B cell (primary cell): ENCODE data around the gene MICAL3. TPM values are rescaled to one million over a fixed set of nuclear protein-coding genes. Genes with fewer than 3 reads are reported as not detected.
A peak's percentile ranks its signal among the peaks of the same experiment; 100 is the strongest.

Source experiments
- ATAC-seq: fragments of 200-7000 bp; cut with Tn5 transposase; one replicate; pipeline ENCODE4 v1.10.0; 2021; ENCODE audit warnings: low read depth, mild to moderate bottlenecking, moderate number of reproducible peaks, moderate library complexity
- CTCF ChIA-PET: fragments of 350-600 bp; sonication (Branson Sonifier 250); formaldehyde crosslinking; loops from one replicate; lab custom pipeline; 2021; ENCODE audit warnings: antibody characterized with exemption, inconsistent platforms; lab: Charles Lee
- POLR2A ChIA-PET: fragments of 350-600 bp; sonication (Branson Sonifier 250); formaldehyde crosslinking; loops from one replicate; lab custom pipeline; 2021; ENCODE audit warnings: antibody characterized with exemption; lab: Charles Lee
- DNase-seq: peaks from one replicate; pipeline ENCODE4 v3.0.0; 2013
- H2AFZ ChIP-seq: 2 replicates; pipeline ENCODE4 v1.6.1; 2012; ENCODE audit warnings: mild to moderate bottlenecking, low read depth, low read length; ENCODE audit not compliant: insufficient read depth, poor library complexity, severe bottlenecking
- H3K27ac ChIP-seq, 2 donors: 1 replicate in 1 of 2; 2 replicates in 1 of 2; pipeline ENCODE4 v1.5.1; 2012 to 2013; ENCODE audit warnings: low read length in 2 of 2, mild to moderate bottlenecking in 2 of 2, moderate library complexity in 1 of 2
- H3K27me3 ChIP-seq, 4 experiments: fragments of 200-600 bp in 1 of 4; sonication (generic) in 1 of 4; replicated peaks in 1 of 4; 1 replicate in 2 of 4; 2 replicates in 2 of 4; pipeline versions ENCODE4 v1.6.1 to v1.7.0; 2013 to 2016; ENCODE audit warnings: low read length in 3 of 4, mild to moderate bottlenecking in 2 of 4, mixed read lengths in 1 of 4, moderate library complexity in 1 of 4; ENCODE audit not compliant: insufficient read depth in 4 of 4, control insufficient read depth in 3 of 4; ENCODE audit errors: control extremely low read depth in 1 of 4
- H3K36me3 ChIP-seq, 2 experiments: replicated peaks in 1 of 2; 1 replicate in 1 of 2; 2 replicates in 1 of 2; pipeline versions ENCODE4 v1.6.1 to v1.7.1; 2013; ENCODE audit warnings: low read length in 1 of 2; ENCODE audit not compliant: insufficient read depth in 2 of 2, control insufficient read depth in 1 of 2; ENCODE audit errors: control extremely low read depth in 1 of 2, extremely low read depth in 1 of 2
- H3K4me1 ChIP-seq, 2 donors: fragments of 200-600 bp in 1 of 2; sonication (generic) in 1 of 2; 1 replicate in 1 of 2; 2 replicates in 1 of 2; pipeline versions ENCODE4 v1.5.1 to v1.6.1; 2013 to 2017; ENCODE audit warnings: low read length in 2 of 2; ENCODE audit not compliant: control insufficient read depth in 2 of 2, insufficient read depth in 2 of 2
- H3K4me2 ChIP-seq: replicated peaks from 2 replicates; pipeline ENCODE3; 2012; ENCODE audit warnings: mild to moderate bottlenecking, low read depth, low read length; ENCODE audit not compliant: poor library complexity, severe bottlenecking
- H3K4me3 ChIP-seq, 5 experiments: fragments of 200-600 bp in 1 of 5; sonication (generic) in 1 of 5; 1 replicate in 3 of 5; 2 replicates in 2 of 5; pipeline versions ENCODE4 v1.5.1 to v1.7.0; 2011 to 2016; ENCODE audit warnings: low read length in 4 of 5, mild to moderate bottlenecking in 4 of 5, low read depth in 2 of 5, control low read depth in 1 of 5, moderate library complexity in 1 of 5; ENCODE audit not compliant: insufficient read depth in 1 of 5; ENCODE audit errors: control extremely low read depth in 1 of 5, extremely low read depth in 1 of 5
- H3K79me2 ChIP-seq: fragments of 200-600 bp; sonication (generic); one replicate; pipeline ENCODE4 v1.6.0; 2016; ENCODE audit warnings: low read length; ENCODE audit not compliant: control insufficient read depth, insufficient read depth
- H3K9ac ChIP-seq: fragments of 200-600 bp; sonication (generic); 2 replicates; pipeline ENCODE4 v1.6.1; 2017; ENCODE audit warnings: mild to moderate bottlenecking, low read length, moderate library complexity
- H3K9me3 ChIP-seq, 3 donors: one replicate each; pipeline versions ENCODE4 v1.6.1 to v1.7.1; 2013; ENCODE audit warnings: low read length in 2 of 3; ENCODE audit not compliant: control insufficient read depth in 2 of 3, insufficient read depth in 1 of 3; ENCODE audit errors: control extremely low read depth in 1 of 3
- H4K20me1 ChIP-seq: 2 replicates; pipeline ENCODE4 v1.6.0; 2012; ENCODE audit warnings: mild to moderate bottlenecking, low read length; ENCODE audit not compliant: insufficient read depth, control insufficient read depth, poor library complexity, severe bottlenecking
- H3K27ac Mint-ChIP-seq: one replicate; pipeline ENCODE4 v1.8.0; 2021; ENCODE audit warnings: mixed read lengths
- H3K27me3 Mint-ChIP-seq: one replicate; pipeline ENCODE4 v1.8.0; 2021; ENCODE audit warnings: mixed read lengths
- H3K4me1 Mint-ChIP-seq: one replicate; pipeline ENCODE4 v1.8.0; 2021; ENCODE audit warnings: mixed read lengths
- H3K4me3 Mint-ChIP-seq: one replicate; pipeline ENCODE4 v1.8.0; 2021; ENCODE audit warnings: mixed read lengths
- H3K9me3 Mint-ChIP-seq: one replicate; pipeline ENCODE4 v1.8.0; 2022; ENCODE audit warnings: mixed read lengths; ENCODE audit not compliant: insufficient read depth
- EZH2 ChIP-seq: IDR thresholded peaks from 2 replicates; pipeline ENCODE4 v1.6.1; 2012; ENCODE audit warnings: borderline replicate concordance, low read depth, mild to moderate bottlenecking, moderate library complexity, low read length; ENCODE audit not compliant: insufficient read depth, poor library complexity, severe bottlenecking
- WGBS: methylation state at CpG from one replicate; pipeline ENCODE4 v1.1.5; 2013; ENCODE audit warnings: missing lambda C conversion rate; ENCODE audit not compliant: insufficient coverage; 5-methylcytosine and 5-hydroxymethylcytosine counted together
- intact Hi-C: fragments of 100-400 bp; cut with micrococcal nuclease; formaldehyde crosslinking; loops from one replicate; pipeline ENCODE4 v1.10.0; 2022
- polyA plus RNA-seq: library from polyadenylated mRNA; depleted of rRNA; stranded (reverse); fragments of >200 nt; gene quantifications from 2 replicates; pipeline ENCODE4 v1.2.3, GENCODE V29; 2012
- total RNA-seq, 2 donors: library from RNA; stranded (reverse); fragments of 120-200 nt in 1 of 2; gene quantifications; 1 replicate in 1 of 2; 2 replicates in 1 of 2; pipeline versions ENCODE4 v1.2.3 to v1.2.4, GENCODE V29; 2013 to 2022
- TF ChIP-seq, protein P1 (sequence below): fragments of 200-600 bp; IDR thresholded peaks from one replicate; pipeline ENCODE4 v1.8.0; 2022; ENCODE audit warnings: antibody characterized with exemption, mild to moderate bottlenecking

The MICAL3 gene
- total and polyA plus RNA-seq, 2 donors (not counting 1 experiment from before 2014, with no cell fraction given), result 50.5 to 253 TPM

GRCh38 chr22:18066181-18066859 lies 42.0 kb upstream of the MICAL3 start:
- CTCF ChIA-PET, result interaction anchor here (1.3 to 3.5 kb wide), 5 partner anchors 9 to 236 kb away, joined by 3 to 38 read pairs (median 7); partner anchors contain the start of gene PEX26
- H3K27me3 ChIP-seq, result no peaks in the 10 kb centered on the region
- H3K4me3 Mint-ChIP-seq, result peak overlapping the region; percentile 79
- peak overlapping the region; percentile 58 to 71 for H3K27ac ChIP-seq
- 8% methylated on average over 8 of the region's 12 CpGs for WGBS
- H4K20me1 ChIP-seq, result no peaks in the 10 kb centered on the region
- peak overlapping the region; percentile 45 for H2AFZ ChIP-seq
- H3K36me3 ChIP-seq, result no peaks in the 10 kb centered on the region
- DNase-seq, result peak; percentile 69
- peak overlapping the region in 3 of 5 experiments; percentile 12 to 28 (median 23) for H3K4me3 ChIP-seq
- TF ChIP-seq, protein P1, sequence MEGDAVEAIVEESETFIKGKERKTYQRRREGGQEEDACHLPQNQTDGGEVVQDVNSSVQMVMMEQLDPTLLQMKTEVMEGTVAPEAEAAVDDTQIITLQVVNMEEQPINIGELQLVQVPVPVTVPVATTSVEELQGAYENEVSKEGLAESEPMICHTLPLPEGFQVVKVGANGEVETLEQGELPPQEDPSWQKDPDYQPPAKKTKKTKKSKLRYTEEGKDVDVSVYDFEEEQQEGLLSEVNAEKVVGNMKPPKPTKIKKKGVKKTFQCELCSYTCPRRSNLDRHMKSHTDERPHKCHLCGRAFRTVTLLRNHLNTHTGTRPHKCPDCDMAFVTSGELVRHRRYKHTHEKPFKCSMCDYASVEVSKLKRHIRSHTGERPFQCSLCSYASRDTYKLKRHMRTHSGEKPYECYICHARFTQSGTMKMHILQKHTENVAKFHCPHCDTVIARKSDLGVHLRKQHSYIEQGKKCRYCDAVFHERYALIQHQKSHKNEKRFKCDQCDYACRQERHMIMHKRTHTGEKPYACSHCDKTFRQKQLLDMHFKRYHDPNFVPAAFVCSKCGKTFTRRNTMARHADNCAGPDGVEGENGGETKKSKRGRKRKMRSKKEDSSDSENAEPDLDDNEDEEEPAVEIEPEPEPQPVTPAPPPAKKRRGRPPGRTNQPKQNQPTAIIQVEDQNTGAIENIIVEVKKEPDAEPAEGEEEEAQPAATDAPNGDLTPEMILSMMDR, result no peak
- no peak for TF ChIP-seq EZH2
- no peaks in the 10 kb centered on the region for H3K27me3 Mint-ChIP-seq
- peaks cover 72% of the 10 kb centered on the region for H3K4me1 Mint-ChIP-seq
- H3K9me3 Mint-ChIP-seq, result no peaks in the 10 kb centered on the region
- peak; percentile 74 for ATAC-seq
- H3K9ac ChIP-seq, result peak overlapping the region; percentile 21
- peaks cover 55 to 65% of the 10 kb centered on the region in 2 donors for H3K4me1 ChIP-seq
- H3K9me3 ChIP-seq, result no peaks in the 10 kb centered on the region
- POLR2A ChIA-PET, result interaction anchor here (0.6 to 2.5 kb wide), 2 partner anchors 9 to 68 kb away, joined by 3 to 13 read pairs; no protein-coding TSS in a partner anchor
- peak overlapping the region; percentile 63 for H3K4me2 ChIP-seq
- no peaks in the 10 kb centered on the region for H3K79me2 ChIP-seq
- intact Hi-C loops, result loop anchor here (1.0 kb wide), 2 partner anchors 9 to 23 kb away; no protein-coding TSS in a partner anchor
- peak overlapping the region; percentile 87 for H3K27ac Mint-ChIP-seq

DNA sequence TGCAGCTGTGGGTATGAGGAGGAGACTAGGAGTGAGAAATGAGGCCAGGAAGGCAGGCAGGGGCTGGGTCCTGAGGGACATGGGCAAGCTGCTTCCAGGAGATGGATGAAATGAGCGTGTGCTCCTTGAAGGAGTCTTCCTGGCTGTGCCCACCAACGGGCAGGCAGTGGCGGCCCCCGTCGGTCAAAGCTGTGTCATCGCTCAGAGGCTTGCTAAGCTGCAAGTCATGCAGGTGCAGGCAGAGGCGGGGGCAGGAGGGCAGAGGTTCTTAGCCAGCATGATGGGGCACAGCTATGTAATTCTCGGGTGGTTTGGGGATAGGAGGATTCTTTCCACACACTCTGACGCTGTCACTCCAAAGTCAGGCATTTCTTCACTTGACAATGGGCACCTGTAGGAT lies 40.9 kb upstream of the MICAL3 start:
- Histone ChIP-seq H3K27me3 (no peaks in the 10 kb centered on the region), H2AFZ (no peak overlapping the region)

More for the DNA sequence above, 40.9 kb upstream of the MICAL3 start:
- peaks cover 44 to 55% of the 10 kb centered on the region in 2 donors for H3K4me1 ChIP-seq
- H3K27me3 Mint-ChIP-seq, result no peaks in the 10 kb centered on the region
- H3K27ac ChIP-seq, result no peak overlapping the region
- H3K4me2 ChIP-seq, result peak overlapping the region; percentile 63
- ChIA-PET CTCF (interaction anchor here (0.9 to 3.5 kb wide), 6 partner anchors 8 to 235 kb away, joined by 3 to 38 read pairs (median 5); partner anchors contain the start of gene PEX26), POLR2A (interaction anchor here (0.6 to 2.5 kb wide), 3 partner anchors 8 to 86 kb away, joined by 3 to 13 read pairs (median 3); no protein-coding TSS in a partner anchor)
- H3K36me3 ChIP-seq, result no peaks in the 10 kb centered on the region
- WGBS, result 19% methylated on average over 7 of the region's 9 CpGs
- H3K9me3 ChIP-seq, result no peaks in the 10 kb centered on the region
- peaks cover under 1% of the 10 kb centered on the region for H3K79me2 ChIP-seq
- peak overlapping the region; percentile 79 for H3K4me3 Mint-ChIP-seq
- TF ChIP-seq, protein P1, result no peak
- no peak for TF ChIP-seq EZH2
- intact Hi-C loops, result no loop called here
- H3K9me3 Mint-ChIP-seq, result no peaks in the 10 kb centered on the region
- H3K27ac Mint-ChIP-seq, result peak overlapping the region; percentile 87
- H3K9ac ChIP-seq, result no peak overlapping the region
- no peak overlapping the region for H3K4me3 ChIP-seq
- H4K20me1 ChIP-seq, result no peaks in the 10 kb centered on the region
- ATAC-seq (peak; percentile 32), DNase-seq (no peak)
- peaks cover 61% of the 10 kb centered on the region for H3K4me1 Mint-ChIP-seq
